DOHH2 (cell line): Measurements from ENCODE around the gene DOCK4.

ENCODE experiments used
- H3F3A ChIP-seq: fragments of 200-600 bp; sonication (generic), shearing (Covaris generic); 2 replicates; pipeline ENCODE4 v1.6.0; 2016; ENCODE audit warnings: antibody characterized with exemption, mild to moderate bottlenecking; ENCODE audit not compliant: control insufficient read depth, insufficient read depth
- H3K27ac ChIP-seq: fragments of 200-600 bp; sonication (generic); 2 replicates; pipeline ENCODE4 v1.5.1; 2014; ENCODE audit warnings: low read depth, mild to moderate bottlenecking, low read length, moderate library complexity
- H3K27me3 ChIP-seq: fragments of 200-600 bp; sonication (generic); 2 replicates; pipeline ENCODE4 v1.6.1; 2014; ENCODE audit warnings: mild to moderate bottlenecking, low read length, mixed read lengths; ENCODE audit not compliant: control insufficient read depth
- H3K36me3 ChIP-seq: fragments of 200-600 bp; sonication (generic); 2 replicates; pipeline ENCODE4 v1.6.1; 2014; ENCODE audit warnings: mild to moderate bottlenecking, low read length, moderate library complexity, mixed read lengths; ENCODE audit not compliant: control insufficient read depth
- H3K4me1 ChIP-seq: fragments of 200-600 bp; sonication (generic); 2 replicates; pipeline ENCODE4 v1.6.1; 2014; ENCODE audit warnings: mild to moderate bottlenecking, low read length, mixed read lengths; ENCODE audit not compliant: control insufficient read depth
- H3K4me2 ChIP-seq: fragments of 200-600 bp; sonication (generic); 2 replicates; pipeline ENCODE4 v1.6.0; 2014; ENCODE audit warnings: mild to moderate bottlenecking, low read length, moderate library complexity
- H3K4me3 ChIP-seq: fragments of 200-600 bp; sonication (generic); 2 replicates; pipeline ENCODE4 v1.5.1; 2014; ENCODE audit warnings: mild to moderate bottlenecking, low read length, mixed read lengths
- H3K79me2 ChIP-seq: fragments of 200-600 bp; sonication (generic); 2 replicates; pipeline ENCODE4 v1.6.1; 2014; ENCODE audit warnings: mild to moderate bottlenecking, low read length, mixed read lengths; ENCODE audit not compliant: control insufficient read depth
- H3K9me2 ChIP-seq: fragments of 200-600 bp; sonication (generic); replicated peaks from 2 replicates; pipeline ENCODE4 v1.6.1; 2014; ENCODE audit warnings: mild to moderate bottlenecking, low read length, mixed read lengths; ENCODE audit not compliant: control insufficient read depth
- H3K9me3 ChIP-seq: fragments of 200-600 bp; sonication (generic); 2 replicates; pipeline ENCODE4 v1.6.1; 2014; ENCODE audit warnings: antibody characterized with exemption, low read length, mixed read lengths; ENCODE audit not compliant: control insufficient read depth, insufficient read depth
- H4K20me1 ChIP-seq: fragments of 200-600 bp; sonication (generic); 2 replicates; pipeline ENCODE4 v1.6.0; 2014; ENCODE audit warnings: low read depth, mild to moderate bottlenecking, antibody characterized with exemption, low read length, moderate library complexity; ENCODE audit not compliant: control insufficient read depth, insufficient read depth
- EZH2phosphoT487 ChIP-seq: fragments of 200-600 bp; sonication (generic); IDR thresholded peaks from 2 replicates; pipeline ENCODE4 v1.6.1; 2017; ENCODE audit warnings: borderline replicate concordance, mild to moderate bottlenecking, antibody characterized with exemption, low read length, moderate library complexity, mixed read lengths
- TF ChIP-seq, protein P1 (sequence below): fragments of 200-600 bp; sonication (generic); IDR thresholded peaks from one replicate; pipeline ENCODE4 v1.5.1; 2014; ENCODE audit warnings: antibody characterized with exemption, mild to moderate bottlenecking, low read depth, low read length; ENCODE audit not compliant: poor library complexity, severe bottlenecking

Gene DOCK4

DNA sequence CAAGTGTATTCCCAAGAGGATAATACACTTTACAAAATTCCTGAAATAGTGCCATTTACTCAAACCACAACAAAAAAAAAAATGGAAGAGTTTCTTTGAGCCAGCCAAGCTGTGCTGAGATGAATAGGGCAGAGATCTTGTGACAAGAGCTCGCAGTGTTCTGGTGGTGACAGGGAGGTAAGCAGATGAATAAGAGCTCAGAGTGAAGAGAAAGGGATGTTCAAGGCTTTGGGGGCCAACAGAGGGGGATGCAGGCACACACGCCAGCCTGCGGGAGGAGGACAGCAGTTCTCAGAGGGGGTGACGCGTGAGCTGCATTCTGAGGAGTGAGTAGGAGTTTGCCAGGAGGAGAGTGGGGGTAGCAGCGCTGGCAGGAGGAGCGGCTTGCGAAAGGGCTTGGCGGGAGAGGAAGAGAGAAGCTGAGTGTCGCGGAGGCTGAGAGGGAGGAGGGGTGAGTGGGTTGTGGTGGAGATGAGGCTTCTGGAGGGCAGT, 449.5 kb downstream of the DOCK4 start:
- H3K36me3 ChIP-seq: no peaks in the 10 kb centered on the region
- no peak overlapping the region for H3K27ac ChIP-seq
- no peaks in the 10 kb centered on the region for H3K27me3 ChIP-seq
- no peaks in the 10 kb centered on the region for H3K79me2 ChIP-seq
- H3K4me2 ChIP-seq: no peak overlapping the region
- H4K20me1 ChIP-seq: no peaks in the 10 kb centered on the region
- no peaks in the 10 kb centered on the region for H3K4me1 ChIP-seq
- no peaks in the 10 kb centered on the region for H3F3A ChIP-seq
- no peak overlapping the region for H3K4me3 ChIP-seq
- H3K9me2 ChIP-seq: no peaks in the 10 kb centered on the region
- H3K9me3 ChIP-seq: no peaks in the 10 kb centered on the region
- TF ChIP-seq EZH2phosphoT487: no peak
- TF ChIP-seq, protein P1, sequence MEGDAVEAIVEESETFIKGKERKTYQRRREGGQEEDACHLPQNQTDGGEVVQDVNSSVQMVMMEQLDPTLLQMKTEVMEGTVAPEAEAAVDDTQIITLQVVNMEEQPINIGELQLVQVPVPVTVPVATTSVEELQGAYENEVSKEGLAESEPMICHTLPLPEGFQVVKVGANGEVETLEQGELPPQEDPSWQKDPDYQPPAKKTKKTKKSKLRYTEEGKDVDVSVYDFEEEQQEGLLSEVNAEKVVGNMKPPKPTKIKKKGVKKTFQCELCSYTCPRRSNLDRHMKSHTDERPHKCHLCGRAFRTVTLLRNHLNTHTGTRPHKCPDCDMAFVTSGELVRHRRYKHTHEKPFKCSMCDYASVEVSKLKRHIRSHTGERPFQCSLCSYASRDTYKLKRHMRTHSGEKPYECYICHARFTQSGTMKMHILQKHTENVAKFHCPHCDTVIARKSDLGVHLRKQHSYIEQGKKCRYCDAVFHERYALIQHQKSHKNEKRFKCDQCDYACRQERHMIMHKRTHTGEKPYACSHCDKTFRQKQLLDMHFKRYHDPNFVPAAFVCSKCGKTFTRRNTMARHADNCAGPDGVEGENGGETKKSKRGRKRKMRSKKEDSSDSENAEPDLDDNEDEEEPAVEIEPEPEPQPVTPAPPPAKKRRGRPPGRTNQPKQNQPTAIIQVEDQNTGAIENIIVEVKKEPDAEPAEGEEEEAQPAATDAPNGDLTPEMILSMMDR: no peak

DNA sequence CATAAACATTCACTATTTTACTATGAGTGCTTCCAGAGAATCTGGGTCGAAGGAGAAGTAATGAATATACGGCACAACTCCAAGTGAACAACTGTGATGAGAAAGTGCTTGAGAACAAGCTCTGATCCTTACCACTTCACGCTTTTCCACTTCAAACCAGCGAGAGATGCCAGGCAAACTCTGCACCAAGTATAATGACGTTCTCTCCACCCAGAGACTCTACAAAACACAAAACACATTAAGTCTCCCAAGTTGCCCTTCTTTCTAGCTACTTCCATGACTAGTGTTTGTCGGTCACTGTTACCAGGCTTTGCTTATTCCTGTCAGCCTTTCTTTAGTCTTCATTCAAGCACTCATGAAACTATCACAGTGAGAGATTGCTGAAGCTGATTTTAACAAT, 450.8 kb downstream of the DOCK4 start:
- Histone ChIP-seq H3K79me2 (no peaks in the 10 kb centered on the region), H3K36me3 (no peaks in the 10 kb centered on the region), H3K9me2 (no peaks in the 10 kb centered on the region), H3K27ac (no peak overlapping the region), H3K27me3 (no peaks in the 10 kb centered on the region), H4K20me1 (no peaks in the 10 kb centered on the region), H3K4me2 (no peak overlapping the region), H3F3A (no peaks in the 10 kb centered on the region), H3K9me3 (no peaks in the 10 kb centered on the region), H3K4me3 (no peak overlapping the region), H3K4me1 (no peaks in the 10 kb centered on the region)
- TF ChIP-seq, protein P1: no peak
- no peak for TF ChIP-seq EZH2phosphoT487

- Histone ChIP-seq H3K4me2 (no peak overlapping the region), H3K4me3 (no peak overlapping the region), H3K27ac (no peak overlapping the region), H3F3A (no peaks in the 10 kb centered on the region), H3K9me3 (no peaks in the 10 kb centered on the region), H3K9me2 (no peaks in the 10 kb centered on the region), H3K4me1 (no peaks in the 10 kb centered on the region), H4K20me1 (no peaks in the 10 kb centered on the region), H3K36me3 (no peaks in the 10 kb centered on the region), H3K79me2 (no peaks in the 10 kb centered on the region), H3K27me3 (peaks cover 9% of the 10 kb centered on the region; the same call in 1 of the 2 replicates)
- TF ChIP-seq, protein P1: no peak
- no peak for TF ChIP-seq EZH2phosphoT487
These were observed 452.2 kb downstream of the DOCK4 start for GRCh38 chr7:111753968-111754367.
